Activated T-helper 9 cell treated with anti-CD3 and anti-CD28 coated beads, Interleukin-2, amount 50 U/mL, for 16 hours (primary cell): Measurements from ENCODE around the gene NDUFB10.

Source experiments
- DNase-seq: peaks from one replicate; pipeline ENCODE4 v3.0.0-alpha.2; 2020; ENCODE audit warnings: low read depth

The NDUFB10 gene

DNA sequence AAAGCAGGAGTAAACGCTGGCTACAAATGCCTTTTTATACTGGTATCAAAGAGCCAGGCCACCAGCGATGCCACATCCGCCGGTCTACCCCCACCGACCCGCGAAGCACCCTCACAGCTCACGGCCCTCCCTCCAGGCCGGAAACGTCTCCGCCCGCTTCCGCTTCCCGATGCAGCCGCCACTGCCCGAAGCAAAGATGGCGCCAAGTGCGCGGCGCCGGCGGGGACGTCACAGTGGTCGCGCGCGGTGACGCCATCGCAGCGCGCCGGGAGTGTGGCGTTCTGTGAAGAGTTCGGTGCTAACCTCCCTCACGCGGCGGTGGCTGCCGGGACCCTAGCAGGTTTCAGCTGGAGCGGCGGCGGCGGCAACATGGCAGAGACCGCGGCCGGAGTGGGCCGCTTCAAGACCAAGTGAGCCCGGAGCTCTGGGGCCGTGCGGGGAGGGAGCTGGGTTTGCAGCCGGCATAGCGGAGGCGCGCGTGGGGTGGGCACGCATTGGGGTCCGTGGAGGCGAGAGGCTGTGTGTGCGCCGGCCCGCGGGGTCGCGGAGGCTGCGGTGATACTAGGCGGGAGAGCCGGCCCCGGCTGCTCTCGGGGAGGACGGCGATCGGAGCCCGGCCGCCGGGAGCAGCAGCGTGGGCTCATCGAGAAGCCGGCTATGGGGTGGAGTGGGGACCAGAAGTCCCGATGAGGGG, 12.6 kb downstream of the NDUFB10 start, which contains the start of gene TBL3:
TSS of gene TBL3 (plus strand) at position 258 of the 694 bp plus-strand sequence. CDS start at position 370, 112 bp downstream.
- DNase-seq, result peak; percentile 95

DNA sequence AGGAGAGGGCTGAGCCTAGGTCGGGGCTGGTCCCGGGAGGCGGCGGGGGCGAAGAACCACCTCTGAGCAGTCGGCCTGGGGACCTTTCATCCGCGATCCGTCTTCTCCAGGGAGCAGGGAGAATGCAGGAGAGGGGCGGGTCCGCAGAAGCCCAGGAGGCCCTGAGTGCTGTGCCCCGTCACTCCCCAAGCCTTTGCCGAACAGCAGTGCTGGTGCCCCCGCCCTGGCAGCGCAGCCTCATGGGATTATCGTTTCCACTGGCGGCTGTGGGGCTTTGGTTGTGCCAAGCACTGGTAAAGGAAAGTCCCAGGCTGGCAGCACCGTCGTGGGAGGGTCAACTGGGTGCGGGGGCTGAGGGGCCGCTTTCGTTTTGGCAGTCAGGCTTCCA, 13.1 kb downstream of the NDUFB10 start:
- no peak for DNase-seq

DNA sequence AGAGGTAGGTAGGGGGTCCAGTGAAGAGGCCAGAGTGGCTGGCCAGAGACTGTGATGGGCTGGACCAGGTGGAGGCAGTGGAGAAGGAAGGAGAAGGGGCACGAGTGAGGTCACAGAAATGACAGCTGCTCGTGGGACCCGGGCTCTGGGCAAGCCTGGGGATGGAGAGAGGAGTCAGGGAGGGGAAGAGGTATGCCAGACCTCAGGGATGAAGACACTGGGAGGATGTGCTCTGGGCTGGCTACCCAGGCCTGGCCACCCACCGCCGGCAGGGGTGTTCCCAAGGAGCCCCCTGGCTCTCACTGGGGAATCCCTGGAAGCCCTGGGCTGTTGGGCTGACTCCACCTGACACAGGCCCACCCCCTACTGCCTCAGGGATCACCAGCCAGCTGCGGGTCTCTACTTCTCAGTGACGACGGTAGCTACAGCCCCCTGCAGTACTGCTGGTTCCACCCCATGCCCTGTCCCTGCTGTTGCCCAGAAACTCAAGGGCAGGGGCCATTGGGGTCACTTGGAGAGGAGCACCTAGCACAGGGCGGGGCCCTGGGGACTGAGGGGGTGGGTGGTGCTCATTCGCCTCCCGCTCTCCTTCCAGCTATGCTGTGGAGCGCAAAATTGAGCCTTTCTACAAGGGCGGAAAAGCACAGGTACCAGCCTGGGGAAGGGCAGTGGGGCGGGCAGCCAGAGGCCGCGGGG, 14.3 kb downstream of the NDUFB10 start:
- DNase-seq, result no peak

- no peak for DNase-seq
These were observed 15.1 kb downstream of the NDUFB10 start for GRCh38 chr16:1974157-1975070.

DNA sequence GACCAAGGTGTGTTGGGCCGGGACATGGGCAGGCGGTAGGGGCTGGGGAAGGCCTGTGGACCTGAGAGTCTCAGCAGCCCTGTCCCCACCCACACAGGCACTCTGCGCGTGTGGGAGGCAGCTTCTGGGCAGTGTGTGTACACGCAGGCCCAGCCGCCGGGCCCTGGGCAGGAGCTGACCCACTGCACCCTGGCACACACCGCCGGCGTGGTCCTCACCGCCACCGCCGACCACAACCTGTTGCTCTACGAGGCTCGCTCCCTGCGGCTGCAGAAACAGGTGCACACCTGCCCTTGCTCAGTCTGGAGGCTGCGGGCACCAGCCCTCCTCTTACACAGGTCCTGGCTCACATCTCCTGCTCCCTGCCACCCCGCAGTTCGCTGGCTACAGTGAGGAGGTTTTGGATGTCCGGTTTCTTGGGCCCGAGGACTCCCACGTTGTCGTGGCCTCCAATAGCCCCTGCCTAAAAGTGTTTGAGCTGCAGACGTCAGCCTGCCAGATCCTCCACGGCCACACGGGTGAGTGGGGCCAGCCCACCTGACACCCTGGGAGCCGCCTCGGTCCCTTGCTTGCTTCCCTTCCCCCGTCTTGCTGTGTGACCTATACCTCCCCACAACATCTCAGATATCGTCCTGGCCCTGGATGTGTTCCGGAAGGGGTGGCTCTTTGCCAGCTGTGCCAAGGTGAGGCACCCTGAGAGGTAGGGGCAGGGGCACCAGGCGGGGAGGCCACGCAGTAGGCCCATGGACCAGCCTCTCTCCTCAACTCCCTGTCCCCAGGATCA, 16.3 kb downstream of the NDUFB10 start:
- DNase-seq, result no peak

- no peak for DNase-seq
These were observed 16.8 kb downstream of the NDUFB10 start for GRCh38 chr16:1976216-1976520.

- DNase-seq, result no peak
These were observed 17.9 kb downstream of the NDUFB10 start for GRCh38 chr16:1976951-1977874.

GRCh38 chr16:1977875-1978268, 18.5 kb downstream of the NDUFB10 start:
- no peak for DNase-seq

DNA sequence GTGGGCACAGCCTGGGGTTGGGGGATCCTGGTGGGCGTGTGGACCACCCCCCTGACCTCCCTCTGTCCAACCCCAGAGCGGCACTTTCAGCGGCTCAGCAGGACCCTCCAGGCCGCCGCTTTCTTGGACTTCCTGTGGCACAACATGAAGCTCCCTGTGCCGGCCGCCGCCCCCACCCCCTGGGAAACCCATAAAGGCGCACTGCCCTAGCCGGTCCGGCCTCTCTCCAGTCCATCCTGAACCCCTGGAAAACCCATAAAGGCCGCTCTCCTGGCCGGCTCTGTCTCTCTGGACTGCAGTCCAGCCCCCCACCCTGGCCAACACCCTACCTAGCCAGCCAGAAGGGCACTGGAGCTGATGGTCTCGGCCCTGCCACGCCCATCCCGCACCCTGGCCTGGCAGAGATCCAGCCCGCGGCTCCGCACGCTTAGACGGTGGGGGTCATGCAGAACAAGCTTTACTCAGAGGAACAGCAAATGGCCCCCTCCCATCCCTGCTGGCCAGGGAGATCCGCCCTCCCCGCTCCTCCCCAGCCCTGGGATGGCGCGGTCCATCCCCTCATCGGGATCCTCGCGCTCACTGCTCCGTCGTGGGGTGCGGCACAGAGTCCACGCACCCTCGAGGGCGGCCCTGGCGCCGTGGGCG, 19.3 kb downstream of the NDUFB10 start:
- no peak for DNase-seq

GRCh38 chr16:1979271-1980029, 20.1 kb downstream of the NDUFB10 start:
- DNase-seq, result no peak

GRCh38 chr16:1980030-1980769, 20.9 kb downstream of the NDUFB10 start:
- DNase-seq, result no peak

- DNase-seq, result no peak
These were observed 21.4 kb downstream of the NDUFB10 start for GRCh38 chr16:1980770-1981087.

GRCh38 chr16:1981398-1981836, 22.1 kb downstream of the NDUFB10 start, which contains the start of gene NOXO1:
NOXO1 (minus strand) TSS chr16:1981469; CDS start chr16:1981179, 290 bp downstream.
- no peak for DNase-seq

DNA sequence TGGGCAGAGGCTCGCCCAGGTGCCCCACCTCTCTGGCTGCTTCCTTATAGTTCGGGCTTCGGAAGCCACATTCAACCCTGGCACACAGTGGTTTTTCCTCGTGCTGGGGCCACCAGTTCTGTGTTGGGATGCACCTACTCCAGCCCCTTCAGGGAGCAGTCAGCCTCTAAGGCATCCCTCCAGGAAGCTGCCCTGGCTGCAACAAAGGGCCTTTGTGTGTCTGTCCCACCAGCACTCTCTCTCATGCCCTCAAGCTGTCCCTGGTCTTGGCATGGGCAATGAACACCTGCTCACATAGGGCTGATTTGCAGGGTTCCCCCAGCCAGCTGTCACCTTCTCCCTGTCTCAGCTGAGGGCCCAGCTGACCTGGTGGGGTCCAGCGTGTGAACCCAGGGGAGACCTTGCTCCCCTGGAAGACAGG, 22.7 kb downstream of the NDUFB10 start:
- DNase-seq, result no peak

GRCh38 chr16:1982991-1983543, 23.7 kb downstream of the NDUFB10 start:
- no peak for DNase-seq

DNA sequence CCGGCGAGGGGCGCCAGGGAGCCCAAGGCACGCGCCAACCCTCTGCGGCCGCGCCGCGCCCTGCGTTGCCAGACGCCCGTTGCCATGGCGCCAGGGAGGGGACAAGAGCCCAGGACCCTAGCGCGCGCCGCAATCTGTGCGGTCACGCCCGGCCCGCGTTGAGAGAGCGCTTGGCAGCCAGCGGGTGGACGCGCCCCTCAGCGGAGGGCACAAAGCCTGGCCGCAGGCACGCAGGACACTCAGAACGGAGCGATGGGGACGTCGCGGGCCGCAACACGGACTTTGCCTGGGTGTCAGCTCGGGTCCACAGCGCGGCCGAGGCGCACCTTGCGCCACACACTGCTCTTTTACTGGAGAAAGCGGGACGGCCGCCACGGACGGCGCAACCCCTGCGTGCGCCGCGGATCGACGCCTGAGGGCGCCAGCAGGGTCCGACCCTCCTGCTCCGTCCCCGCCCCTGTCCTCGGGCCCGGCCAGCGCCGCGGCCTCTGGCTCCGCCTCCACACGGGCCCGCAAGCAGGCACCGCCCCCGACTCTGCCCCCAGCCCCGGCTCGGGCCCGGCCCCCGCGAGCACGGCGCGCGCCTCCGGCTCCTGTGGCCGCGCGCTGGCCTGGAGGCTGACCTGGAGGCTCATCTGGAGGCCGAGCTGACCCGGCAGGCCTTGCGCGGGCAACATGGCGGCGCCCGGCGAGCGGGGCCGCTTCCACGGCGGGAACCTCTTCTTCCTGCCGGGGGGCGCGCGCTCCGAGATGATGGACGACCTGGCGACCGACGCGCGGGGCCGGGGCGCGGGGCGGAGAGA, 24.4 kb downstream of the NDUFB10 start, which contains the start of gene GFER:
TSS of gene GFER (plus strand) at position 650 of the 803 bp plus-strand sequence. CDS start at position 676, 26 bp downstream.
- peak; percentile 60 for DNase-seq
